MM.1S (cell line): Measurements from ENCODE around the gene TTC7B.

Experiments
- DNase-seq: peaks from one replicate; pipeline ENCODE4 v3.0.0-alpha.2; 2015
- H2AFZ ChIP-seq: fragments of 300-600 bp; sonication (generic); 2 replicates; pipeline ENCODE4 v1.6.0; 2016; ENCODE audit warnings: antibody characterized with exemption, low read length
- H3F3A ChIP-seq: fragments of 300-600 bp; sonication (generic); 2 replicates; pipeline ENCODE4 v1.6.1; 2016; ENCODE audit warnings: mild to moderate bottlenecking, antibody characterized with exemption, low read length, moderate library complexity, mixed read lengths; ENCODE audit not compliant: insufficient read depth
- H3K27ac ChIP-seq: fragments of 300-600 bp; sonication (generic); 2 replicates; pipeline ENCODE4 v1.5.1; 2016; ENCODE audit warnings: mild to moderate bottlenecking, low read length
- H3K27me3 ChIP-seq: fragments of 300-600 bp; sonication (generic); replicated peaks from 2 replicates; pipeline ENCODE4 v1.6.0; 2016; ENCODE audit warnings: low read length; ENCODE audit not compliant: insufficient read depth
- H3K36me3 ChIP-seq: fragments of 300-600 bp; sonication (generic); replicated peaks from 2 replicates; pipeline ENCODE4 v1.6.1; 2016; ENCODE audit warnings: mild to moderate bottlenecking, low read length, mixed read lengths; ENCODE audit not compliant: insufficient read depth
- H3K4me1 ChIP-seq: fragments of 300-600 bp; sonication (generic); 2 replicates; pipeline ENCODE4 v1.6.1; 2016; ENCODE audit warnings: low read length, mixed read lengths
- H3K4me2 ChIP-seq: fragments of 300-600 bp; sonication (generic); 2 replicates; pipeline ENCODE4 v1.6.0; 2016; ENCODE audit warnings: low read depth, low read length
- H3K4me3 ChIP-seq: fragments of 300-600 bp; sonication (generic); 2 replicates; pipeline ENCODE4 v1.5.1; 2016; ENCODE audit warnings: low read length, mixed read lengths
- H3K79me2 ChIP-seq: fragments of 300-600 bp; sonication (generic); 2 replicates; pipeline ENCODE4 v1.6.1; 2016; ENCODE audit warnings: mixed run types, low read length, mixed read lengths
- H3K9ac ChIP-seq: fragments of 300-600 bp; sonication (generic); 2 replicates; pipeline ENCODE4 v1.6.1; 2016; ENCODE audit warnings: low read length, mixed read lengths
- H3K9me2 ChIP-seq: fragments of 300-600 bp; sonication (generic); replicated peaks from 2 replicates; pipeline ENCODE4 v1.6.1; 2016; ENCODE audit warnings: mild to moderate bottlenecking, low read length, mixed read lengths; ENCODE audit not compliant: insufficient read depth
- H3K9me3 ChIP-seq: fragments of 300-600 bp; sonication (generic); replicated peaks from 2 replicates; pipeline ENCODE4 v1.6.1; 2016; ENCODE audit warnings: mild to moderate bottlenecking, low read length, mixed read lengths; ENCODE audit not compliant: insufficient read depth
- H4K20me1 ChIP-seq: fragments of 300-600 bp; sonication (generic); 2 replicates; pipeline ENCODE4 v1.6.1; 2016; ENCODE audit warnings: mild to moderate bottlenecking, low read length, moderate library complexity, mixed read lengths; ENCODE audit not compliant: insufficient read depth
- CTCF ChIP-seq: fragments of 300-600 bp; sonication (generic); IDR thresholded peaks from 2 replicates; pipeline ENCODE4 v1.5.1; 2016; ENCODE audit warnings: antibody characterized with exemption, low read length, mixed read lengths
- EZH2 ChIP-seq: fragments of 300-600 bp; sonication (generic); optimal IDR thresholded peaks from 2 replicates; pipeline ENCODE3; 2017; ENCODE audit warnings: low read depth, mild to moderate bottlenecking, antibody characterized with exemption, low read length, mixed read lengths
- EZH2phosphoT487 ChIP-seq: fragments of 300-600 bp; sonication (generic); IDR thresholded peaks from 2 replicates; pipeline ENCODE4 v1.6.1; 2018; ENCODE audit warnings: antibody characterized with exemption, low read length

Gene TTC7B

GRCh38 chr14:90805662-90806540 is 10.3 kb downstream of the TTC7B start:
- DNase-seq = no peak
- no peaks in the 10 kb centered on the region for H4K20me1 ChIP-seq
- TF ChIP-seq EZH2phosphoT487 (no peak), EZH2 (no peak), CTCF (no peak)
- no peak overlapping the region for H3K4me3 ChIP-seq
- no peaks in the 10 kb centered on the region for H3K9me3 ChIP-seq
- no peaks in the 10 kb centered on the region for H3K36me3 ChIP-seq
- no peak overlapping the region for H3K4me2 ChIP-seq
- H3K27ac ChIP-seq = no peak overlapping the region
- no peaks in the 10 kb centered on the region for H3F3A ChIP-seq
- H3K27me3 ChIP-seq = no peaks in the 10 kb centered on the region
- no peaks in the 10 kb centered on the region for H3K9me2 ChIP-seq
- H3K4me1 ChIP-seq = peaks cover 15% of the 10 kb centered on the region
- peaks cover 17% of the 10 kb centered on the region for H3K79me2 ChIP-seq
- no peak overlapping the region for H2AFZ ChIP-seq
- H3K9ac ChIP-seq = no peak overlapping the region

GRCh38 chr14:90805084-90805391 is 11.2 kb downstream of the TTC7B start:
- H3K9ac ChIP-seq = no peak overlapping the region
- no peaks in the 10 kb centered on the region for H3K27me3 ChIP-seq
- no peak for DNase-seq
- no peaks in the 10 kb centered on the region for H3F3A ChIP-seq
- H3K9me2 ChIP-seq = no peaks in the 10 kb centered on the region
- H3K4me3 ChIP-seq = no peak overlapping the region
- H3K9me3 ChIP-seq = no peaks in the 10 kb centered on the region
- H3K36me3 ChIP-seq = no peaks in the 10 kb centered on the region
- no peak for TF ChIP-seq EZH2
- no peak for TF ChIP-seq EZH2phosphoT487
- TF ChIP-seq CTCF = no peak
- no peak overlapping the region for H3K4me2 ChIP-seq
- no peaks in the 10 kb centered on the region for H4K20me1 ChIP-seq
- H3K27ac ChIP-seq = no peak overlapping the region
- H3K79me2 ChIP-seq = peaks cover 17% of the 10 kb centered on the region
- H3K4me1 ChIP-seq = peaks cover 15% of the 10 kb centered on the region
- no peak overlapping the region for H2AFZ ChIP-seq

- H3K9me3 ChIP-seq = no peaks in the 10 kb centered on the region
- no peak overlapping the region for H3K4me2 ChIP-seq
- peaks cover 15% of the 10 kb centered on the region for H3K4me1 ChIP-seq
Measured at GRCh38 chr14:90804292-90805083, 11.7 kb downstream of the TTC7B start.

More at GRCh38 chr14:90804292-90805083, 11.7 kb downstream of the TTC7B start:
- peaks cover 17% of the 10 kb centered on the region for H3K79me2 ChIP-seq
- TF ChIP-seq EZH2 (no peak), EZH2phosphoT487 (no peak), CTCF (no peak)
- no peaks in the 10 kb centered on the region for H3K36me3 ChIP-seq
- H3F3A ChIP-seq = no peaks in the 10 kb centered on the region
- no peak overlapping the region for H3K4me3 ChIP-seq
- DNase-seq = no peak
- no peaks in the 10 kb centered on the region for H3K27me3 ChIP-seq
- H2AFZ ChIP-seq = no peak overlapping the region
- no peak overlapping the region for H3K9ac ChIP-seq
- no peaks in the 10 kb centered on the region for H3K9me2 ChIP-seq
- no peaks in the 10 kb centered on the region for H4K20me1 ChIP-seq
- H3K27ac ChIP-seq = no peak overlapping the region
